ENCODE data around the gene HSD17B12.

Gene HSD17B12

DNA sequence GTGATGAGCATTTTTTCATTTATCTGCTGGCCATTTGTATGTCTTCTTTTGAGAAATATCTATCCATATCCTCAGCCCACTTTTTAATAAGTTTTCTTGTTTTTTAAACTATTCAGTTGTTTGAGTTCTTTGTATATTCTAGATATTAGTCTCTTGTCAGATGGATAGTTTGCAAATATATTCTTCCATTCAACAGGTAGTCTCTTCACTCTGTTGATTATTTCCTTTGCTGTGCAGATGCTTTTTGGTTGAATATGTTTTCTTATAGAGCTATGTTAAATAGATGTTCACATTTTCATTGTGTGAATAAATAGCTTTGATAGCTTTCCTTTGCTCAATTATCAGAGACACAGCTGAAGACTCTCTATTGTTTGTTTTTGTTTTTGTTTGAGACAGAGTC is 131.9 kb downstream of the HSD17B12 start:
- DNase-seq = no peak

DNA sequence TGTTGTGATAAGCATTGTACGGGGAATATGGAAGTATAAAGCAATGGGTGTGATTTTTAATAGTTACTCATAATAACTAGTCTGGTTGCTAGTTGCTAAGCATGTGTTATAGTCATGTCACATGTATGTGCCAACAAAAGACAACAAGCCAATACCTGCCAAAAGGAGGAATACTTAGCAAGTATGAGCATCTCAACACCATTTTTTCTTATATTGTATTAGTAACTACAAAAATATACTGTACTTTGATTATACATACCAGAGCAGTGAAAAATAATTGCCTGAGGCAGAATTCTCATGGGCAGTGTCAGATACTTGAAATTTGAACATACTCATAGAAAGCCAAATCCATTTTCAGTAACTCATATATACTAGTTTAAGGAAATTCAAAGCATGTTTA is 137.7 kb downstream of the HSD17B12 start:
- no peak for DNase-seq

DNA sequence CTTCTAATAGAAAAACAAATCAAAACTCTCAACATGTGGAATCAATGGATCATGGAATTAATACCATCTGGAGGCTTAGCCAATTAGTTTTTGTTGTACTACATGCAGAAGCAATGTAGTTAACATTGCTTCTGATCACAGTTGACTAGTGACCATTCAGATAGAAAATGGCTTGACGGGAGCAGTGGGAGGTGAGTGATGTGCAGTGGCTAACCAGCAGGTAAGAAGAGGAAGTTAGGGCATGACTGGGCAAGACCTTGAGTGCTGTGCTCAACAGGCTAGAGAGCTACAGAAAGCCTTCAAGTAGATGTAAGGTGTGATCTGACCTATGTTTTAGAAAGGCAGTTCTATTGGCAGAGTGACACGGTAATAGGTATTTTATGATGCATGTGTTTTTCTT is 139.4 kb downstream of the HSD17B12 start:
- peak; percentile 18 for DNase-seq

DNA sequence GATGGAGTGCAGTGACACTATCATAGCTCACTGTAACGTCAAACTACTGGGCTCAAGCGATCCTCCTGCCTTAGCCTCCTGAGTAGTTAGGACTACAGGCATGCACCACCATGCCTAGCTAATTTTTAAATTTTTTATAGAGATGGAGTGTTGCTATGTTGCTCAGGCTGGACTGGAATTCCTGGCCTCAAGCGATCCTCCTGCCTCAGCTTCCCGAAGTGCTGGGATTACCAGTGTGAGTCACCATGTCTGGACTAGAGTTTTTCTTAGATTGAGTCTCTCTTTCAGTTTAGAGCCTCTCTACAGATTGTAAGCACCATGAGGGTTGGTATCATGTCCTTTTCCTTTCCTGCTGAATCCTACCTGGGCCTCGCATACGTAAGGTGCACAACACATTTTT is 142.8 kb downstream of the HSD17B12 start:
- no peak for DNase-seq

DNA sequence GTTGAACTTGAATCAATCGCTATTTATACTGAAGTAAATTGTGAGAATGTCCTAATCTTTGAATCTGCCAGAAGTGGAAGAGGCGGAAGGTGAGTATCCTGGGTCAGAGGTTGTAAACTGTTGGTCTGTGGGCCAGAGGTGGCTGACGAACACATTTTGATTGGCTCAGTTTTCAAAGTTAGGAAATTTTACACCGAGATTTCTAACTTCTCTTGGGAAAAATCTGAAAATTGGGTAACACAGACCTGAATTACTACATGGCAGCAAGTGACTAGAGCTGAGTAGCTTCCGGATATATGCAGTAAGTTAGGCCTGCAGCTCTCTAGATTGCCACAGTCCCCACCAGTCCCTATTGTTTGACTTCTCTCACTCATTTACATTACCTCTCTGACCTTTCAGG is 143.3 kb downstream of the HSD17B12 start:
- no peak for DNase-seq

DNA sequence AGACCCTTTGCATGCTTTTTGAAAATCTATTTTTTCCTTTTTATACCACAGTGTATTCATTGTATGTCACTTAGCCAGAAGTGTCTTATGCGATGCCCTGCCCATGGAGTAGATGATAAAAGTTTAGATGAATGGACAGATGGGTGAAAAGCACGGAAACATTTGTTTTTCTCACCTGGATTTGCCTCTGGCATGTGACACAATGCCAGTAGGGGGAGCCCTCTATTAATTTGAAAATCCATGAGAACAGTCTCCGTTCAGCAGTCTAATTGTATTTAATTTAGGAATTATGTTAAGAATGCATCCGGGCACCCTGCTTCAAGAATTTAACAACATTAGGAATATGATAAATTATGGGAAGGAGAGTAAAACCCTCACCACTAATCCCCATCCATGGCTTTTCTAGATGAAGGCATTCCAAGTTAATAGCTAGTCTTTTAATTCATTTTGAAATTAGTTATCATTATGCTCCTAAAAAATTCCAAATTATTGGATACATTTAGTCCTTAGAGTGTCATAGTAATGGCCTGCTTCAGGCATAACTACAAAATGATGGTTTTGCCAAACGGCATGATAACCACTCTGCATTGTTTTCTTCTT is 144.8 kb downstream of the HSD17B12 start:
- peak; percentile 28 for DNase-seq

DNA sequence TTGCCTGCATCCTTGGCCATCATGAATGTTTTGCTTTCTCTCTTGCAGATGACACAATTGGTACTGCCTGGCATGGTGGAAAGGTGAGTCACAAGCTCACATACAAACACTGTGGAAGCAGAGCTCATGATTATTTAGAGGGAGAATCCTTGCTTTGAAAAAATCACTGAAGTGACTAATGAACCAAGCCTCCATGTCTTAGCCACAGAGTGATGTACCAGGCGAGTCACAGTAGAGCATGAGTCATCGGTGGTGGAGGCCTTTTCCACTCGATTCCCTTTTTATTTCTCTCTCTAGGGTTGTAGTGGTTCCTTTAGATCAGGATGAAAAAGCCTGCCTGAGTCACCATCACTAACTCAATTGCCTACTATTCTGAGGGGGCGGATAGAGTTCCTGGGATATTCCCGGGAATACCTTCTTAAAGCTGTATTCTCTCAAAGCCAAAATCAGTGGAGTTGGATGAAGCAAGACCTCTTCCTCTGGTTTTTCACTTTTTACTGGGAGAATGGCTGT is 150.4 kb downstream of the HSD17B12 start:
- peak; percentile 42 for DNase-seq

DNA sequence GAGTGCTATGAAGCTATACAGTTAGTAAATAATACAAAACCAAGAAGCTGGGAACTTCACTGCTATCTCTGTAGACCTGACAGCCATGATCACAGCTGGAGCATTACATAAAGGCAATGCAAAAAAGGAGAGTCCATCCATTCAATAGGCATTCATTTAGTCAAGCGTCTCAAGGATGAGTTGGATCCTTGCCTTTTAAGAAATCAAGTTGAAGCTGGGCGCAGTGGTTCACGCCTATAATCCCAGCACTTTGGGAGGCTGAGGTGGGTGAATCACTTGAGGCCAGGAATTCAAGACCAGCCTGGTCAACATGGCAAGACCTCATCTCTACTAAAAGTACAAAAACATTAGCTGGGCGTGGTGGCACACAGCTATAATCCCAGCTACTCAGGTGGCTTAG is 152.0 kb downstream of the HSD17B12 start:
- DNase-seq = no peak

DNA sequence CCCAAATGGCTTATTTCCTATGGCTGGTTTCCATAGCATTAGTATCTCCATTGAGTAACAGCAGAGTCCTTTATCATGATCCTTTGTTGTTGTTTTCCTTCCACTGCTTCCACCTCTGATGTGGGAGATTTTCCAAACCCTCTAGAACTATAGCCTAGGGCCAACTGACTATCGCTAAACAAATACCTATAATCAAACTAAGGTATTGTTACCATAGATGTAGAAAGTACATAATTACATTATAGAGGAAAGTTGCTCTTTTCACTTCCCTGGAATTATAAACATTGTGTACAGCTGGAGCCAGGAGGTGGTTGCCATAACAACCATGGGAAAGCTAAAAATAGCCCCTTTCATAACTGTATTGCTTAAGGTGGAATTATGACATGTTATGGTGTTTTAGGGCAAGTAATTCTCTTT is 153.1 kb downstream of the HSD17B12 start:
- no peak for DNase-seq

DNA sequence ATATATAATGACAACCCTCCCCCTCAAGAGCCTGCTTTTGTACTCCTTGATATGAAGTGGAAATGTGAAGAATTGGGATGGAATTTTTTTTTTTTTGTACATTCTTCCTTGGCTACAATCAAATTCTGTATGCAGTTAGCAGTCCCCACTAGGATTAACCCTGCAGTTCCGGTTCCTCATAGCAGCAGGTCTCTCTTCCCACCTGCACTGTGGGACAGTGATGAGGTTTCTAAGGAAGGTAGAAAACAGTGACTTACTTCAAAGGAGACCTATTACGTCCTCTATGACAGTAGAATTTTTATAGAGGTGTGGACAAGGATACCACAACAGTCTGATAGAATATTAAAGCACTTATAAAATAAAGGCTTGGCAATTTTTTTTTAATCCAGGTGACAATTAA is 153.7 kb downstream of the HSD17B12 start:
- DNase-seq = no peak

DNA sequence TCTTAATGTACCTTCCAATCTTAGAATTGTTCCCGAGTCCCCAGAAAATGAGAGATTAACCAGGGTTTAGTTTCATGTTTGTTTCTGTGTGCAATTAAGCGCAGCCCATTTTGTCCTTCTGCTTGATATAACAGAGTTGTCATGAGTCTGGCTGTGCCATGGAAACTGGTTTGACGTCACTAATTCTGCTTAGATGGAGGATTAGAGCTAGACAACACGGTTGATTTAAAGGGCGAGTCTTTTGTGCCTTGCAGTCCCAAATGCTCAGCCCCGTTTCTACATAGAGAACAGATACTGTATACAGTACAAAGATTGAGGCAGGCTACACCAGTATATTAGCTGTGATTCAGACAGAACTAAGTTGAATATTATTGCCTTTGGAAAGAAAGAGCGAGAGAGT is 154.6 kb downstream of the HSD17B12 start:
- DNase-seq = no peak

DNA sequence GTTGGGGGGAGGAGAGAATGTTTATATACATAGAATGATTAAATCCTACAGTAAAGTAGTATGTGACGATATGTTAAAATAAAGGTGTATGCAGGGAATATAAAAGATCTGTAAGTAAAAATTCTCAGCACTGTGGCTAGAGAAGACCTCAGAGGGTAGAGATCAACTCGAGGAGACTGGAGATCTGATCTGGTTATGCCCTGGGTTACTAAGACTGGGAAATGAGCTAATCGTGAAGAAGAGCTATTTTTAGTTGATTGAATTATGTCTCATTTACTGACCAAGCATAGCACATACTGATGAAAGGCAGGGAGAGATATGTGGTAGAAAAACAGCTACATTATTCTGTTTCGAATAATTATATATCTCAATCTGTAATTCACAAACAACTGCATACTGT is 157.3 kb downstream of the HSD17B12 start:
- DNase-seq = no peak

DNA sequence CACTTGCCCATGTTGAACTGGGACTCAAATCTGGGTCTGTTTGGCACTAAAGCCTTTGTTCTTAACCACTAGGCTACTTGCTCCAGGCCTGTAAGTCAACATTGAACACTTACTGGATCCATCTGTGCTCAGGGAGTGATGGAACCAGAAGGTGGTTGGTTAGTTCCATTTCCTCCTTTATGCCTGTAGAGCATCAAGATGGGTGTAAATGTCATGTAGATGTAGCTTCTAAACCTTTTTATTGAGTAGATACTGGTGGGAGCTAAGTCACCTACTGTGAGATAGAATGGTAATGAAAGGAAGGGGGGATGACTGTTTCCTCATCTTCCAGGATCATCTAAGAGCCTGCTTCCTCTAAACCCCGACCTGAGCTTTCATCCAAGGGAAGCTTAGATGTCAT is 161.5 kb downstream of the HSD17B12 start:
- no peak for DNase-seq

DNA sequence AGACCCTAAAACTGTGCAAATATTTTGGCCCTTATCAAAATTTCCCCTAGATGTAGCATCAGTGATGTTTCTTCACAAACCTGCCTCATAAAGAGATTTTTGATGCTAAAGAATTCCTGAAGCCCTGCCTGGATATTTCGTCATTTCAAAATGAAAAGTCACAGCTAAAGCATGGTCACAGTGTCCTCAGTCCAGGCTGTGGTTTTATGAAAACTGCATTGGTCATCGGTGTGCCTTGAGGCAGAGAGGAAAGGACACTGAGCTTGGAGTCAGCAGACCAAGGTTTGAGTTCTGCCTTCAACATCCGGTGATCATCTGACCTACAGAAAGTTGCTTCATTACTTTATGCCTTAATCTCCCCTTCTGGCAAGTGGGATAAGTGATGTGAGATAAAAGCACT is 165.3 kb downstream of the HSD17B12 start:
- DNase-seq = no peak

DNA sequence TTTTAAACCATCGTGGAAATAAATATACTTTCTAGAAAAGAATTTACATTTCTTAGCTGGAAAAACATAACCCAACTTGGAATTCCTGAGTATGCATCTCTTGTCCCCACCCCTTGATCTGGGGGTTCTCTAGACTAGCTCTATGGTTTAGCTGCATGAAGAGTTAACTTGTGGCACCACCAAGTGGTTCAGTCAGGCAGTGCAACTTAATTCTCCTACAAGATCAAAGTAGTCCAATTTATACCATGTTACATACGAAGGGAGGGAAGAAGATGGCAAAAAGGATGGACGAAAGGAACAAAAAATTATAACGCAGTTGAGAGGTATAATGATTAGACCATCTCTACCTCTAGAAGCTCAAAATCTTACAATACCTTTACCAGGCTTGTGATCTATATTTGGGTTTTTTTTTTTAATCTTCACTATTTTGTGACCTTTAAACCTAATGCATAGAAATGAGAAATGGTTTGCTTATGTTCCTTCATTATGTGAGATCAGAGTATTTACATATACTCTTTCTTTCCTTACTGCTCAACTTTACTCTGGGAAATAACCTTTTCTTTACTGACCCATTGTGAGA is 171.6 kb downstream of the HSD17B12 start:
- peak; percentile 78 for DNase-seq

DNA sequence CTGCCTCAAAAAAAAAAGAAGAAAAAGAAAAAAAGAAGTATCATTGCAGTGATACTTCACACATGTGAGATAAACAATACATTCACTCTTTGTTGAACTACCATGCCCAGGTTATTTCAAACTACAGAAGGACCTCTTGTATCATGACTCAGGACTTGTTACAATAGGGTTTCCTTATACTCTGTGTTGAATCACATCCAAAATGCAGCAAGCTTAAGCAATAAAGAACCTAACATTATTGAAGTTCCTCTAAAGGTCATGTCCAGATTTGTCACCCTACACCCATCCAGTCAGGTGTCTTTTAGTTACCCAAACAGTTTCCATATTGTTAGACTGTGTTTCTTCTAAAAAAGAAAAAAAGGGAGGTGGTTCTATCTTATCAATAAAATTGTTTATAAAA is 173.2 kb downstream of the HSD17B12 start:
- DNase-seq = no peak

DNA sequence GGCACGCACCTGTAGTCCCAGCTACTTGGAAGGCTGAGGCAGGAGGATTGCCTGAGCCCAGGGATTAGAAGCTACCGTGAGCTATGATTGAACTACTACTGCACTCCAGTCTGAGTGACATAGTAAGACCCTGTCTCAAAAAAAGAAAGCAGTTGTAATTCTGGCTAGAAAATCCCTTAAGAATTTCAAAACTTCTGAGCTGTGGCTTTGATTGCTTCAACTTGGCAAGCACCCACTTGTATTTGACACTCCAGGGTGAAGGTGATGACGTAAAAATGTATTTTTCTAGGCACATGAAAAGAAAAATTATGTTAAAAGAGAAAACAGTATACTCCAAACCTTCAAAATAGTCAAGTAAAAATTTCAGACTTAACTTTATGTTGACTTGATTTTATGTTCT is 176.5 kb downstream of the HSD17B12 start:
- DNase-seq = no peak

DNA sequence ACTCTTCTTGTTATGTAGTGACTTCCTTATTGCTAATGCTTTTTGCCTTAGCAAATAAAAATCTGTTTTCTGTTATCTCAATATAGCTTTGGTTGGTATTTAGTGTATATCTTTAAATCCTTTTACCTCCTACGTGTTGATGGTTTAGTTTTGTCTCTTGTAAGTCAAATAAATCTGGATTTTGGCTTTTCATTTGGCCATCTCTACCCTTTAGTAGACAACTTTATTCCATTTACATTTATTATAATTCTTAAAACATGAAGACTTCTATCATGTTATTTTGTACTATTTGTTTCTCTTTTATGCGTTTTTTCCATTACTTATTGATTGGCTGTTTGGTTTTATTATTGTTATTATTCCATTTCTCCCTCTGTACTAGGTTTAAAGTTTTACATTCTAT is 180.6 kb downstream of the HSD17B12 start:
- no peak for DNase-seq

DNA sequence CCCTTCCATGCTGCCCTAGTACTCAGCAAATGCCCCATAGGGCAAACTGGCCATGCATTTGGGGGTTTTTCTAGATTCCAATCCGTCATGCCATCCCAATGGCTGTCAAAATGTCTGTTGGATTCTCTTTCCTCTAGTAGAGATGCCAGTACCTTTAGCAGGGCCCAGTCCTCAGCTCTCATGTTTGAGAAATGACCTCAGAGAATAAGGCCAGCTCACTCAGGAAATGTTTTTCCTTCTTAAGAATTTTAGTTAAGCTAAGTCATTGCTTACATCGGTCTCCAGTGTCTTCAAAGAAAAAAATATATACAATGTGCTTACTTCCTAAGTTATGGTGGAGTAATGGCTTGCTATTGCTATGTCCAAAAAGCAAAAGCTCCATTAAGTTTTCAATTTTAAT is 186.0 kb downstream of the HSD17B12 start:
- DNase-seq = no peak

DNA sequence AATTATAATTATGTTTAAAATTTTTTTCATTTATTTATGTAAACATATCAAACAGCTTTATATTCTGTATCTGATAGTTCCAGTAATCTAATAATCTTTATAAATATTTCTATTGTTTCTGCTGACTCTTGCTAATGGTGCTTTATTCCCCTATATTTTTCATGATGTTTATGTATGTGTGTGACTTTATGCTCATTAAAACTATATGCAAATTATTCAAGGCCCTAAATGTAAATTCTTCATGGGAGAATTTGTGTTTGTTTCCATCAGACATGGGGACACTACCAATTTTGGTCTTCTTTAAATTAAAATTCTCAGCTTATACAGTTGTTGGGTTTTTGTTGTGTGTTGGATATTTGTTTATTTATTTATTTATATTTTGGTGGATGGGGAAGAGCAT is 186.4 kb downstream of the HSD17B12 start:
- DNase-seq = no peak

DNA sequence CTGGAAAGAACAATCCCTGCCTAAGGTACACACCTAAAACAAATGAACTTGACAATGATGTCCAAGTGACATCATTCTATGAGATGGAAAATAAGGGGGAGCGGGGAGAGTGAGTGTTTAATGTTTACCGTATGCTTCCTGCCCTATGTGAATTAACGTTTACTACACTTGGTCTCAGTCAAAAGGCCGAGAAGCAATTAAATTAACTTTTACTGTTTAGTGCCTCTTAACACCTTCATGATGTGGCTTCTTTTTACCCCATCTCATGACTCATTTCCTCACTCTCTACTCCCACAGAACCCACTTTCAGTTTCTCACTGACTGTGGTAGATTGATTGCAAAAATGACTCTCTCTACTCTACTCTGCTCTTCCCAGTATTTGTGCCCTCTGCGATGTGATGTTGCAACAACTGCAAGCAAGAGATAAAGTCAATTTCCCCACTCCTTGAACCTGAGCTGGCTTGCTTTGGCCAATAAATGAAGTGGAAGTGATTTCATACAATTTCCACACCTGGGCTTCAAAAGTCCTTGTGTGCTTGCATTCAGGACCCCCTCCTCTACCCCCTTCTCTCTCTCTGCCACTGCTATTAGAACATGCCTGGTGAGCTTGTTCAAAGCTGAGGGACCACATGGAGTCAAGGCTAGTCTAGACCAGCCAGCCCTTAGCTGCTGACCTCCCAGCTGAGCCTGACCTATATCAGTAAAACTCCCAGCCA is 188.5 kb downstream of the HSD17B12 start:
- peak; percentile 96 for DNase-seq

DNA sequence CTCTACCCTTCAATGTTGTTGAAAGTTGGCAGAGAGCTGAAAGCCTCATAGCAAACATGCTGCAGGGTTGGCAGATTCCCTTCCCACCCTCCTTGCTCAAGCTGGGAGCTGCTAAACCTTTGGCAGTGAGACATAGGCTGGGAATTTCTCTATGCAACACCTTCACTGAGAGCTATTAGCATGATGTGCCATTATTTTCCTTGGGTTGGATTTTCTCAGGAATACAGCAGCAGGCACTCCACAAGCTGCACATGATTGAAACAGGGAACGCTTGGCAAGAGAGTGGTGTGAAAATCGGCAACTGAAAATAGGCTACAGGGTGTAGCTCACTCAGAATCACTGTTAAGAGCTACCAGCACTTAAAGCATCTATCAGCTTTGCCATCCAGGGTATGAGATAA is 190.5 kb downstream of the HSD17B12 start:
- no peak for DNase-seq

DNA sequence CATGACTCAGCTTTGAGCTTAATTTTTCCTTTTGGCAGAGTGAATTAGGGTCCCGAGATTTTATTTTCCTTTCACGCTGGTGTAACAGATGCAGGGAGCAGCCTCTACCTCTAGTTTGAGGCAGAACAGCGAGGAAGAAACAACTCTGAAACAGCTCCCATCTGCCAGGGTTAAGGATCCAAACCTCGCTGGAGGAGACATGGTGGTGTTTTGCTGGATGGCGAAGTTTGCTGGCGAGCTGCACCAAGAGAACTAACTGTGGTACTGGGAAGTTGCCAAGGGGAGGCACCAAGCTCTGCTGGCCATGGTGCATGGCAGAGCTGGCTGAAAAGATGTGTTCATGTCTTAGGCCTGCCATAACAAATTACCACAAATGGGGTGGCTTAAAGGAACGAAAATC is 192.5 kb downstream of the HSD17B12 start:
- DNase-seq = no peak

DNA sequence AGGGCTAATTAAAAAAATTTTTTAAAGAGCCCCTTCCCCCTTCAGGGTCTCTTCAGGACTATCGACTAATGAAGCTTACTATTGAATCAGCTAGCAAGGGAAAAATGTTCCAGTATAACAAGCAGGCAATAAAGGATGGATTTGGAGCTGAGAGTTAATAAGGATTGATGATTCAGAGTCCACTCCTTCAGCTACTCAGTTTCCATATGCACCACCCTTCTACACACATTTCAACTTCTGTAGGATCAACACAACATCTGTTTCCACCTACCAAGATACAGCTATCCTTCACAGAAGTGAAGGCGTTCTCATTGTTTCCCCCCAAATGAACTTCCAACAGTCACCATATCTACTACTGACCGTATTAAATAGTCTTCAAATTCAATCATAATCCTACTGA is 193.5 kb downstream of the HSD17B12 start:
- DNase-seq = no peak

DNA sequence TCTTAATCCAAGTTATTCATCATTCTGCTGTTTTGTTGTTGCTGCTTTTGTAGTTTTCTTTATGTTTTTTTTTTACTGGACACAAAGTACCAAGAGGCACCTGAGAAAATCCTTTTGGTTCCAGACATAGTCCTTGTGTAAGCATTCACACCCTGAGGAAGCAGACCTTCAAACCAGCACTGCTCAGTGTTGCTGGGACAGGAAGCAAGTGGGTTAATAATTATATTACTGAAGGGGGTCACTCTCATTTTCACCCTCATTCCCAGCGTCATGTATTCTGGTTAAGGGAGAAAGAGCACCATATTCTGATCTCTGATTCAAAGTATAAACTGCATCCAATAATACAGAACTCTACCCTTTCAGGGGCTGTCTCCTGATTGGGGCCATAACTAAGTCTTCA is 194.2 kb downstream of the HSD17B12 start:
- no peak for DNase-seq
